HL-60 (cell line): ENCODE measurements around the gene PRDM16.

ENCODE experiments used
- DNase-seq, 2 experiments: peaks; one replicate each; pipeline ENCODE4 v3.0.0-alpha.2; 2010 to 2020; ENCODE audit warnings: low read depth in 1 of 2, low spot score in 1 of 2
- H3K27ac ChIP-seq: fragments of 250-450 bp; sonication (Bioruptor Pico); replicated peaks from 2 replicates; pipeline ENCODE4 v1.5.1; 2020; ENCODE audit warnings: mild to moderate bottlenecking, moderate library complexity
- H3K27me3 ChIP-seq: fragments of 250-450 bp; sonication (Bioruptor Pico); 2 replicates; pipeline ENCODE4 v1.5.1; 2021; ENCODE audit warnings: mild to moderate bottlenecking, moderate library complexity; ENCODE audit not compliant: insufficient read depth, poor library complexity, severe bottlenecking
- H3K4me3 ChIP-seq: replicated peaks from 2 replicates; pipeline ENCODE4 v1.5.1; 2011; ENCODE audit warnings: mild to moderate bottlenecking, control low read depth, low read length; ENCODE audit not compliant: insufficient read depth
- GABPA ChIP-seq: IDR thresholded peaks from 2 replicates; pipeline ENCODE4 v1.6.1; 2012; ENCODE audit warnings: low read depth
- POLR2AphosphoS5 ChIP-seq: IDR thresholded peaks from 2 replicates; pipeline ENCODE4 v1.6.1; 2012; ENCODE audit warnings: low read depth
- REST ChIP-seq: IDR thresholded peaks from 2 replicates; pipeline ENCODE4 v1.6.1; 2012; ENCODE audit warnings: low read depth; ENCODE audit not compliant: insufficient replicate concordance
- SPI1 ChIP-seq: IDR thresholded peaks from 2 replicates; pipeline ENCODE4 v1.6.1; 2012; ENCODE audit warnings: low read depth, mild to moderate bottlenecking, borderline replicate concordance
- TF ChIP-seq, protein P1 (sequence below): IDR thresholded peaks from one replicate; pipeline ENCODE4 v1.5.1; 2011; ENCODE audit warnings: low read length, control low read depth, inconsistent platforms; ENCODE audit not compliant: insufficient read depth

Gene PRDM16

GRCh38 chr1:3405491-3405890, 336.5 kb downstream of the PRDM16 start:
- DNase-seq, result no peak
- TF ChIP-seq, protein P1, sequence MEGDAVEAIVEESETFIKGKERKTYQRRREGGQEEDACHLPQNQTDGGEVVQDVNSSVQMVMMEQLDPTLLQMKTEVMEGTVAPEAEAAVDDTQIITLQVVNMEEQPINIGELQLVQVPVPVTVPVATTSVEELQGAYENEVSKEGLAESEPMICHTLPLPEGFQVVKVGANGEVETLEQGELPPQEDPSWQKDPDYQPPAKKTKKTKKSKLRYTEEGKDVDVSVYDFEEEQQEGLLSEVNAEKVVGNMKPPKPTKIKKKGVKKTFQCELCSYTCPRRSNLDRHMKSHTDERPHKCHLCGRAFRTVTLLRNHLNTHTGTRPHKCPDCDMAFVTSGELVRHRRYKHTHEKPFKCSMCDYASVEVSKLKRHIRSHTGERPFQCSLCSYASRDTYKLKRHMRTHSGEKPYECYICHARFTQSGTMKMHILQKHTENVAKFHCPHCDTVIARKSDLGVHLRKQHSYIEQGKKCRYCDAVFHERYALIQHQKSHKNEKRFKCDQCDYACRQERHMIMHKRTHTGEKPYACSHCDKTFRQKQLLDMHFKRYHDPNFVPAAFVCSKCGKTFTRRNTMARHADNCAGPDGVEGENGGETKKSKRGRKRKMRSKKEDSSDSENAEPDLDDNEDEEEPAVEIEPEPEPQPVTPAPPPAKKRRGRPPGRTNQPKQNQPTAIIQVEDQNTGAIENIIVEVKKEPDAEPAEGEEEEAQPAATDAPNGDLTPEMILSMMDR, result no peak
- TF ChIP-seq GABPA (no peak), REST (no peak)
- Histone ChIP-seq H3K27ac (no peak overlapping the region), H3K27me3 (no peaks in the 10 kb centered on the region), H3K4me3 (no peak overlapping the region)

GRCh38 chr1:3405974-3406867, 337.2 kb downstream of the PRDM16 start:
- no peak for DNase-seq
- no peak for TF ChIP-seq SPI1
- TF ChIP-seq POLR2AphosphoS5, result no peak
- no peak for TF ChIP-seq GABPA
- no peak for TF ChIP-seq REST
- TF ChIP-seq, protein P1, result no peak
- no peaks in the 10 kb centered on the region for H3K27me3 ChIP-seq
- no peak overlapping the region for H3K4me3 ChIP-seq
- no peak overlapping the region for H3K27ac ChIP-seq

- Histone ChIP-seq H3K27ac (no peak overlapping the region), H3K4me3 (no peak overlapping the region), H3K27me3 (no peaks in the 10 kb centered on the region)
- TF ChIP-seq REST (no peak), POLR2AphosphoS5 (no peak), GABPA (no peak), SPI1 (no peak)
- TF ChIP-seq, protein P1, result no peak
- no peak for DNase-seq
These were observed 338.0 kb downstream of the PRDM16 start for GRCh38 chr1:3407021-3407420.
